ENCODE results near the gene PARL.

DNA sequence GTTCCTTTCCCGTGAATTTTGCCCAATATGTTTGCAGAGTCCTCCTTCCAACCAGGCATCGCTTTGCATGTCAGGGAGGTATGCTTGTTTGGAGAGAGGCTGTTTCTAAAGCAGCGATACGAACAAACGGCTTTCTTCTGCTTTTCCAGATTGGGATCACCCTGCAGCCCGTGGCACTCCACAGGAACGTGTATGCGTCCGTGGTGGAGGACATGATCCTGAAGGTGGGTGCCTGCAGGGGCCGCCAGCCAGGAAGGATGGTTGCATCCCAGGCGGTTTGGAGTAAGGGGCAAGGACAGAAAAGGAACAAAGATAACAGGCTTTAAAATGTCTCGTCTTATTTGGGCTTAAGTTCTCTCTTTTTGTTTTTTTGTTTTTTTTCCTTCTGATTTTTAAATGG is 76.8 kb downstream of the PARL start:
- TF ChIP-seq, protein P1, sequence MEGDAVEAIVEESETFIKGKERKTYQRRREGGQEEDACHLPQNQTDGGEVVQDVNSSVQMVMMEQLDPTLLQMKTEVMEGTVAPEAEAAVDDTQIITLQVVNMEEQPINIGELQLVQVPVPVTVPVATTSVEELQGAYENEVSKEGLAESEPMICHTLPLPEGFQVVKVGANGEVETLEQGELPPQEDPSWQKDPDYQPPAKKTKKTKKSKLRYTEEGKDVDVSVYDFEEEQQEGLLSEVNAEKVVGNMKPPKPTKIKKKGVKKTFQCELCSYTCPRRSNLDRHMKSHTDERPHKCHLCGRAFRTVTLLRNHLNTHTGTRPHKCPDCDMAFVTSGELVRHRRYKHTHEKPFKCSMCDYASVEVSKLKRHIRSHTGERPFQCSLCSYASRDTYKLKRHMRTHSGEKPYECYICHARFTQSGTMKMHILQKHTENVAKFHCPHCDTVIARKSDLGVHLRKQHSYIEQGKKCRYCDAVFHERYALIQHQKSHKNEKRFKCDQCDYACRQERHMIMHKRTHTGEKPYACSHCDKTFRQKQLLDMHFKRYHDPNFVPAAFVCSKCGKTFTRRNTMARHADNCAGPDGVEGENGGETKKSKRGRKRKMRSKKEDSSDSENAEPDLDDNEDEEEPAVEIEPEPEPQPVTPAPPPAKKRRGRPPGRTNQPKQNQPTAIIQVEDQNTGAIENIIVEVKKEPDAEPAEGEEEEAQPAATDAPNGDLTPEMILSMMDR (IDR thresholded peaks at IDR 0.05; ENCODE audit: control extremely low read depth in 1 of 3, insufficient read depth in 1 of 3, low read depth in 1 of 3, low read length in 3 of 3) = no peak
- no peak for TF ChIP-seq POLR2A (IDR thresholded peaks at IDR 0.05; ENCODE audit: control extremely low read depth in 1 of 2, low read depth in 2 of 2, low read length in 2 of 2)
- no peak for TF ChIP-seq BCL11A (IDR thresholded peaks at IDR 0.05; ENCODE audit: low read depth in 2 of 2, low read length in 2 of 2)
- no peak for TF ChIP-seq RAD21 (IDR thresholded peaks at IDR 0.05 in 1 of 2, conservative IDR thresholded peaks at IDR 0.05 in 1 of 2; ENCODE audit: low read depth in 2 of 2, low read length in 2 of 2)
- TF ChIP-seq, protein P2, sequence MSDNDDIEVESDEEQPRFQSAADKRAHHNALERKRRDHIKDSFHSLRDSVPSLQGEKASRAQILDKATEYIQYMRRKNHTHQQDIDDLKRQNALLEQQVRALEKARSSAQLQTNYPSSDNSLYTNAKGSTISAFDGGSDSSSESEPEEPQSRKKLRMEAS (IDR thresholded peaks at IDR 0.05) = no peak
- TF ChIP-seq SRF (IDR thresholded peaks at IDR 0.05; ENCODE audit: low read depth, low read length) = no peak
- TF ChIP-seq TBP (IDR thresholded peaks at IDR 0.05; ENCODE audit: low read depth, low read length) = no peak
- no peak for TF ChIP-seq CREB1 (IDR thresholded peaks at IDR 0.05)
- TF ChIP-seq SUZ12 (IDR thresholded peaks at IDR 0.05; ENCODE audit: low read length) = no peak
- TF ChIP-seq EZH2 (IDR thresholded peaks at IDR 0.05; ENCODE audit: low read depth, low read length, severe bottlenecking) = no peak
- TF ChIP-seq NRF1 (IDR thresholded peaks at IDR 0.05; ENCODE audit: low read depth, low read length) = no peak
- no peak for TF ChIP-seq YY1 (IDR thresholded peaks at IDR 0.05; ENCODE audit: low read depth, low read length)

All from H1 (cell line).